OCI-LY7 (cell line): ENCODE measurements around the gene CH25H. TPM values are rescaled to one million over a fixed set of nuclear protein-coding genes. Genes with fewer than 3 reads are reported as not detected.

Experiments
- BruUV-seq: library from RNA; stranded (reverse); fragments of 400-500 nt; replicated peaks from 2 replicates; lab custom pipeline; 2021; lab: Mats Ljungman, UMichigan
- CTCF ChIA-PET: fragments of 300-600 bp; sonication (Branson Sonifier 250); formaldehyde crosslinking; loops from one replicate; lab custom pipeline; 2022; ENCODE audit warnings: antibody characterized with exemption; ENCODE audit not compliant: unreplicated experiment; lab: Charles Lee
- POLR2A ChIA-PET: fragments of 300-600 bp; sonication (Branson Sonifier 250); formaldehyde crosslinking; loops from one replicate; lab custom pipeline; 2022; ENCODE audit warnings: antibody characterized with exemption; lab: Charles Lee
- DNase-seq: peaks from one replicate; pipeline ENCODE4 v3.0.0-alpha.2; 2015; ENCODE audit warnings: low spot score
- H2AFZ ChIP-seq: fragments of 200-600 bp; sonication (generic), shearing (Covaris generic); 2 replicates; pipeline ENCODE4 v1.6.1; 2014; ENCODE audit warnings: mild to moderate bottlenecking, antibody characterized with exemption, low read length, moderate library complexity
- H3K27ac ChIP-seq: fragments of 200-600 bp; sonication (generic); 2 replicates; pipeline ENCODE4 v1.5.1; 2014; ENCODE audit warnings: mixed run types, low read depth, mild to moderate bottlenecking, moderate library complexity, low read length, inconsistent platforms; ENCODE audit not compliant: poor library complexity, severe bottlenecking
- H3K36me3 ChIP-seq: fragments of 200-600 bp; sonication (generic); 2 replicates; pipeline ENCODE4 v1.6.1; 2014; ENCODE audit warnings: mild to moderate bottlenecking, antibody characterized with exemption, low read length, moderate library complexity, mixed read lengths; ENCODE audit not compliant: insufficient read depth
- H3K4me1 ChIP-seq: fragments of 200-600 bp; sonication (generic); 2 replicates; pipeline ENCODE4 v1.5.1; 2014; ENCODE audit warnings: mild to moderate bottlenecking, low read length; ENCODE audit not compliant: insufficient read depth, poor library complexity, severe bottlenecking
- H3K4me2 ChIP-seq: fragments of 200-600 bp; sonication (generic); 2 replicates; pipeline ENCODE4 v1.6.1; 2014; ENCODE audit warnings: mild to moderate bottlenecking, low read length
- H3K4me3 ChIP-seq: fragments of 200-600 bp; sonication (generic); 2 replicates; pipeline ENCODE4 v1.5.1; 2014; ENCODE audit warnings: mild to moderate bottlenecking, low read depth, low read length; ENCODE audit not compliant: poor library complexity, severe bottlenecking
- H3K79me2 ChIP-seq: fragments of 200-600 bp; sonication (generic); 2 replicates; pipeline ENCODE4 v1.6.1; 2016; ENCODE audit warnings: low read depth, mild to moderate bottlenecking, low read length, moderate library complexity, mixed read lengths; ENCODE audit not compliant: insufficient read depth
- H3K9me2 ChIP-seq: fragments of 200-600 bp; sonication (generic); 2 replicates; pipeline ENCODE4 v1.6.1; 2016; ENCODE audit warnings: mild to moderate bottlenecking, low read length, mixed read lengths; ENCODE audit not compliant: insufficient read depth
- H3K9me3 ChIP-seq: fragments of 200-600 bp; sonication (generic); 2 replicates; pipeline ENCODE4 v1.6.1; 2014; ENCODE audit warnings: mild to moderate bottlenecking, mixed run types, low read length, mixed read lengths
- H4K20me1 ChIP-seq: fragments of 200-600 bp; sonication (generic); 2 replicates; pipeline ENCODE4 v1.6.1; 2014; ENCODE audit warnings: mild to moderate bottlenecking, antibody characterized with exemption, low read length, moderate library complexity, mixed read lengths; ENCODE audit not compliant: insufficient read depth
- CTCF ChIP-seq: fragments of 200-600 bp; sonication (generic); conservative IDR thresholded peaks from 2 replicates; pipeline ENCODE4 v1.5.1; 2014; ENCODE audit warnings: mild to moderate bottlenecking, antibody characterized with exemption, low read length, moderate library complexity, mixed read lengths
- EZH2phosphoT487 ChIP-seq: fragments of 200-600 bp; sonication (generic); IDR thresholded peaks from 2 replicates; pipeline ENCODE4 v1.6.1; 2018; ENCODE audit warnings: low read depth, borderline replicate concordance, mild to moderate bottlenecking, mixed run types, antibody characterized with exemption, low read length, moderate library complexity, mixed read lengths
- intact Hi-C: fragments of 100-400 bp; cut with micrococcal nuclease; formaldehyde crosslinking; loops from one replicate; pipeline ENCODE4 v1.10.0; 2022; ENCODE audit not compliant: unreplicated experiment
- total RNA-seq, 2 experiments: library from RNA; depleted of rRNA in 1 of 2; stranded (reverse); fragments of >200 nt in 1 of 2; shearing (Covaris generic) in 1 of 2; gene quantifications; 2 replicates each; pipeline ENCODE4 v1.2.3, GENCODE V29; 2014 to 2022

The CH25H gene
- total RNA-seq, 2 experiments from 2014 or later = not detected

GRCh38 chr10:89235073-89235798 lies 28.1 kb upstream of the CH25H start:
- Histone ChIP-seq H3K4me3 (no peak overlapping the region), H3K9me3 (no peaks in the 10 kb centered on the region), H3K4me1 (no peaks in the 10 kb centered on the region), H3K4me2 (no peak overlapping the region), H3K9me2 (no peaks in the 10 kb centered on the region), H4K20me1 (no peaks in the 10 kb centered on the region), H3K36me3 (no peaks in the 10 kb centered on the region), H3K79me2 (no peaks in the 10 kb centered on the region), H3K27ac (no peak overlapping the region), H2AFZ (no peak overlapping the region)
- no TSS peak for BruUV-seq
- CTCF ChIA-PET = no interaction called here
- intact Hi-C loops = no loop called here
- DNase-seq = no peak
- TF ChIP-seq CTCF (no peak), EZH2phosphoT487 (no peak)
- POLR2A ChIA-PET = interaction anchor here (0.5 to 1.1 kb wide), 3 partner anchors 9 to 392 kb away, joined by 4 read pairs; no protein-coding TSS in a partner anchor

GRCh38 chr10:89233033-89233432 lies 25.9 kb upstream of the CH25H start:
- DNase-seq = no peak
- Histone ChIP-seq H3K27ac (no peak overlapping the region), H3K4me3 (no peak overlapping the region), H4K20me1 (no peaks in the 10 kb centered on the region), H2AFZ (no peak overlapping the region), H3K4me1 (no peaks in the 10 kb centered on the region), H3K9me3 (no peaks in the 10 kb centered on the region), H3K79me2 (no peaks in the 10 kb centered on the region), H3K36me3 (no peaks in the 10 kb centered on the region), H3K4me2 (no peak overlapping the region), H3K9me2 (no peaks in the 10 kb centered on the region)
- CTCF ChIA-PET = no interaction called here
- no TSS peak for BruUV-seq
- no peak for TF ChIP-seq EZH2phosphoT487
- no peak for TF ChIP-seq CTCF
- POLR2A ChIA-PET = interaction anchor here (1.3 to 1.6 kb wide), 2 partner anchors 8 to 11 kb away, joined by 3 to 6 read pairs; no protein-coding TSS in a partner anchor
- intact Hi-C loops = no loop called here

GRCh38 chr10:89228962-89229361 lies 21.8 kb upstream of the CH25H start:
- Histone ChIP-seq H3K79me2 (no peaks in the 10 kb centered on the region), H3K27ac (no peak overlapping the region), H3K4me1 (no peaks in the 10 kb centered on the region), H2AFZ (no peak overlapping the region), H3K4me3 (no peak overlapping the region), H3K9me2 (no peaks in the 10 kb centered on the region), H3K36me3 (no peaks in the 10 kb centered on the region), H4K20me1 (no peaks in the 10 kb centered on the region), H3K9me3 (no peaks in the 10 kb centered on the region), H3K4me2 (no peak overlapping the region)
- CTCF ChIA-PET = no interaction called here
- intact Hi-C loops = no loop called here
- BruUV-seq = no TSS peak
- POLR2A ChIA-PET = interaction anchor here (0.7 kb wide), 1 partner anchor 14 kb away, joined by 4 read pairs; no protein-coding TSS in a partner anchor
- no peak for DNase-seq
- TF ChIP-seq CTCF (no peak), EZH2phosphoT487 (no peak)
